GM12878 (cell line): ENCODE results near the gene MUC12. TPM values are rescaled to one million over a fixed set of nuclear protein-coding genes. Genes with fewer than 3 reads are reported as not detected.

Source experiments
- ATAC-seq: fragments of 200-7000 bp; cut with Tn5 transposase; 3 replicates; pipeline ENCODE4 v1.9.1; 2020; ENCODE audit warnings: mild to moderate bottlenecking, moderate library complexity
- BruUV-seq: library from RNA; stranded (reverse); fragments of 400-500 nt; replicated peaks from 2 replicates; lab custom pipeline; 2021; lab: Mats Ljungman, UMichigan
- CTCF ChIA-PET: fragments of 300-600 bp; sonication (Branson Sonifier 250); formaldehyde crosslinking; extraction: SDS; loops from one replicate; lab custom pipeline; 2021; ENCODE audit warnings: inconsistent platforms; lab: Yijun Ruan, JAX
- POLR2A ChIA-PET: fragments of 350-600 bp; formaldehyde crosslinking; extraction: SDS; loops from one replicate; lab custom pipeline; 2021; ENCODE audit warnings: inconsistent platforms; lab: Charles Lee
- RAD21 ChIA-PET: fragments of 300-600 bp; sonication (Branson Sonifier 250); formaldehyde crosslinking; loops from one replicate; lab custom pipeline; 2023; ENCODE audit warnings: antibody characterized with exemption; ENCODE audit not compliant: unreplicated experiment; lab: Charles Lee
- SMC1A ChIA-PET: fragments of 300-600 bp; sonication (Branson Sonifier 250); formaldehyde crosslinking; loops from one replicate; lab custom pipeline; 2023; ENCODE audit not compliant: unreplicated experiment, uncharacterized antibody; lab: Charles Lee
- DNase-seq: peaks from one replicate; pipeline ENCODE4 v3.0.0-alpha.2; 2011; ENCODE audit warnings: low read depth, low spot score
- FAIRE-seq: peaks from 3 replicates; lab custom pipeline; 2011; peaks lifted over from hg19 to GRCh38; lab: Jason Lieb, UNC
- H2AFZ ChIP-seq: 2 replicates; pipeline ENCODE4 v1.6.0; 2011; ENCODE audit warnings: low read depth, low read length, control low read depth; ENCODE audit not compliant: control insufficient read depth
- H3K27ac ChIP-seq: 2 replicates; pipeline ENCODE4 v1.5.1; 2011; ENCODE audit warnings: control low read depth; ENCODE audit not compliant: control insufficient read depth, insufficient read depth
- H3K27me3 ChIP-seq, 2 experiments: replicated peaks in 1 of 2; 2 replicates each; pipeline versions ENCODE4 v1.6.0 to v1.6.1; 2011; ENCODE audit warnings: low read length in 1 of 2; ENCODE audit not compliant: control insufficient read depth in 2 of 2, insufficient read depth in 2 of 2
- H3K36me3 ChIP-seq, 2 experiments: 2 replicates each; pipeline ENCODE4 v1.5.1; 2011; ENCODE audit warnings: low read length in 1 of 2; ENCODE audit not compliant: control insufficient read depth in 2 of 2, insufficient read depth in 2 of 2
- H3K4me1 ChIP-seq: 2 replicates; pipeline ENCODE4 v1.6.1; 2011; ENCODE audit warnings: mild to moderate bottlenecking, low read length, moderate library complexity, mixed read lengths; ENCODE audit not compliant: control insufficient read depth, insufficient read depth
- H3K4me2 ChIP-seq: 2 replicates; pipeline ENCODE4 v1.6.0; 2011; ENCODE audit warnings: control low read depth; ENCODE audit not compliant: control insufficient read depth, insufficient read depth
- H3K4me3 ChIP-seq: fragments of 200-600 bp; sonication (generic); 2 replicates; pipeline ENCODE4 v1.5.1; 2016
- H3K79me2 ChIP-seq: 2 replicates; pipeline ENCODE4 v1.6.0; 2011; ENCODE audit warnings: low read length; ENCODE audit not compliant: control insufficient read depth, insufficient read depth
- H3K9ac ChIP-seq: 2 replicates; pipeline ENCODE4 v1.8.0; 2011; ENCODE audit warnings: low read length, control low read depth, mixed read lengths; ENCODE audit not compliant: control insufficient read depth, insufficient read depth
- H3K9me3 ChIP-seq: replicated peaks from 3 replicates; pipeline ENCODE4 v1.5.1; 2011; ENCODE audit warnings: mild to moderate bottlenecking, low read length; ENCODE audit not compliant: control insufficient read depth, insufficient read depth
- H4K20me1 ChIP-seq: 2 replicates; pipeline ENCODE4 v1.6.0; 2011; ENCODE audit not compliant: control insufficient read depth, insufficient read depth
- CEBPZ ChIP-seq: fragments of 150-350 bp; IDR thresholded peaks from 2 replicates; pipeline ENCODE4 v1.6.1; 2016; ENCODE audit warnings: low read depth, low read length
- CHD1 ChIP-seq: IDR thresholded peaks from 2 replicates; pipeline ENCODE4 v1.6.1; 2012; ENCODE audit warnings: low read depth, low read length, improper control_type of control experiment
- CREM ChIP-seq: IDR thresholded peaks from 2 replicates; pipeline ENCODE4 v1.6.1; 2014; ENCODE audit warnings: antibody characterized with exemption, low read depth
- FOXK2 ChIP-seq: fragments of 450-650 bp; IDR thresholded peaks from 2 replicates; pipeline ENCODE4 v1.6.1; 2017; ENCODE audit warnings: mild to moderate bottlenecking, moderate library complexity
- POLR2AphosphoS2 ChIP-seq: IDR thresholded peaks from 2 replicates; pipeline ENCODE4 v1.6.1; 2011; ENCODE audit warnings: low read depth, mild to moderate bottlenecking, low read length, improper control_type of control experiment, moderate library complexity
- USF2 ChIP-seq: IDR thresholded peaks from 2 replicates; pipeline ENCODE4 v1.6.1; 2011; ENCODE audit warnings: low read depth, low read length, improper control_type of control experiment, borderline replicate concordance
- ZBTB40 ChIP-seq: fragments of 450-650 bp; IDR thresholded peaks from 2 replicates; pipeline ENCODE4 v1.6.1; 2016; ENCODE audit warnings: mild to moderate bottlenecking, moderate library complexity, borderline replicate concordance
- ZNF207 ChIP-seq: fragments of 450-650 bp; IDR thresholded peaks from 2 replicates; pipeline ENCODE4 v1.6.1; 2014; ENCODE audit warnings: antibody characterized with exemption, mild to moderate bottlenecking, borderline replicate concordance
- ZSCAN29 ChIP-seq: fragments of 450-650 bp; IDR thresholded peaks from 2 replicates; pipeline ENCODE4 v1.6.1; 2017; ENCODE audit warnings: mild to moderate bottlenecking, moderate library complexity
- WGBS: methylation state at CpG from one replicate; pipeline ENCODE4 v1.1.6; 2016; ENCODE audit warnings: low lambda C conversion rate; ENCODE audit not compliant: insufficient replicate concordance, insufficient coverage; ENCODE audit errors: missing lambda C conversion rate; 5-methylcytosine and 5-hydroxymethylcytosine counted together
- in situ Hi-C: fragments of 300-500 bp; cut with MboI; formaldehyde crosslinking; loops from 9 replicates; pipeline ENCODE4 v1.14.3; 2018; ENCODE audit warnings: mixed read lengths
- intact Hi-C: fragments of 100-400 bp; cut with micrococcal nuclease; formaldehyde crosslinking; loops from one replicate; pipeline ENCODE4 v1.14.2; 2022; ENCODE audit not compliant: unreplicated experiment
- polyA plus RNA-seq, 11 experiments: library from polyadenylated mRNA; depleted of rRNA in 4 of 11; unstranded in 6 of 11; stranded (reverse) in 5 of 11; fragments of >200 nt; fragmentation: Nextera tagmentation in 4 of 11; fragmentation: Illumina TruSeq in 1 of 11; extraction: Ambion mirVana in 4 of 11; extraction: Trizol in 1 of 11; gene quantifications; 1 replicate in 1 of 11; 2 replicates in 10 of 11; pipeline versions ENCODE4 v1.2.1 to v1.2.3, GENCODE V29; 2011 to 2016; ENCODE audit warnings: inconsistent platforms in 2 of 11, missing spikeins in 2 of 11, low read depth in 1 of 11
- total RNA-seq, 4 experiments: library from RNA; depleted of rRNA in 3 of 4; stranded (reverse); fragments of >200 nt in 3 of 4; fragmentation: Illumina TruSeq in 1 of 4; extraction: Trizol in 1 of 4; gene quantifications; 2 replicates each; pipeline versions ENCODE4 v1.2.1 to v1.2.3, GENCODE V29; 2013 to 2021
- TF ChIP-seq, protein P1 (sequence below): fragments of 450-650 bp; IDR thresholded peaks from 2 replicates; pipeline ENCODE4 v1.6.1; 2017; ENCODE audit warnings: mild to moderate bottlenecking, moderate library complexity

MUC12 gene
- total and polyA plus RNA-seq, 10 of the 15 experiments (the other 5 are each of a cell fraction or from before 2014, with no cell fraction given): 1.7 to 4.5 (median 2.6) TPM

GRCh38 chr7:101023839-101024238 is 54.5 kb downstream of the MUC12 start:
- Histone ChIP-seq H3K27me3 (no peaks in the 10 kb centered on the region), H3K9me3 (no peaks in the 10 kb centered on the region), H3K27ac (no peak overlapping the region), H3K79me2 (no peaks in the 10 kb centered on the region), H4K20me1 (no peaks in the 10 kb centered on the region), H3K36me3 (no peaks in the 10 kb centered on the region), H3K9ac (no peak overlapping the region), H2AFZ (no peak overlapping the region), H3K4me3 (no peak overlapping the region), H3K4me1 (peaks cover 4% of the 10 kb centered on the region), H3K4me2 (no peak overlapping the region)
- no TSS peak for BruUV-seq
- in situ Hi-C loops (no loop called here), intact Hi-C loops (no loop called here)
- FAIRE-seq (no peak), DNase-seq (no peak), ATAC-seq (no peak)
- ChIA-PET POLR2A (no interaction called here), CTCF (no interaction called here), RAD21 (no interaction called here), SMC1A (no interaction called here)
- WGBS: 30% methylated on average over 2 of the region's 2 CpGs
- no peak for TF ChIP-seq ZNF207
- TF ChIP-seq FOXK2: no peak
- TF ChIP-seq, protein P1, sequence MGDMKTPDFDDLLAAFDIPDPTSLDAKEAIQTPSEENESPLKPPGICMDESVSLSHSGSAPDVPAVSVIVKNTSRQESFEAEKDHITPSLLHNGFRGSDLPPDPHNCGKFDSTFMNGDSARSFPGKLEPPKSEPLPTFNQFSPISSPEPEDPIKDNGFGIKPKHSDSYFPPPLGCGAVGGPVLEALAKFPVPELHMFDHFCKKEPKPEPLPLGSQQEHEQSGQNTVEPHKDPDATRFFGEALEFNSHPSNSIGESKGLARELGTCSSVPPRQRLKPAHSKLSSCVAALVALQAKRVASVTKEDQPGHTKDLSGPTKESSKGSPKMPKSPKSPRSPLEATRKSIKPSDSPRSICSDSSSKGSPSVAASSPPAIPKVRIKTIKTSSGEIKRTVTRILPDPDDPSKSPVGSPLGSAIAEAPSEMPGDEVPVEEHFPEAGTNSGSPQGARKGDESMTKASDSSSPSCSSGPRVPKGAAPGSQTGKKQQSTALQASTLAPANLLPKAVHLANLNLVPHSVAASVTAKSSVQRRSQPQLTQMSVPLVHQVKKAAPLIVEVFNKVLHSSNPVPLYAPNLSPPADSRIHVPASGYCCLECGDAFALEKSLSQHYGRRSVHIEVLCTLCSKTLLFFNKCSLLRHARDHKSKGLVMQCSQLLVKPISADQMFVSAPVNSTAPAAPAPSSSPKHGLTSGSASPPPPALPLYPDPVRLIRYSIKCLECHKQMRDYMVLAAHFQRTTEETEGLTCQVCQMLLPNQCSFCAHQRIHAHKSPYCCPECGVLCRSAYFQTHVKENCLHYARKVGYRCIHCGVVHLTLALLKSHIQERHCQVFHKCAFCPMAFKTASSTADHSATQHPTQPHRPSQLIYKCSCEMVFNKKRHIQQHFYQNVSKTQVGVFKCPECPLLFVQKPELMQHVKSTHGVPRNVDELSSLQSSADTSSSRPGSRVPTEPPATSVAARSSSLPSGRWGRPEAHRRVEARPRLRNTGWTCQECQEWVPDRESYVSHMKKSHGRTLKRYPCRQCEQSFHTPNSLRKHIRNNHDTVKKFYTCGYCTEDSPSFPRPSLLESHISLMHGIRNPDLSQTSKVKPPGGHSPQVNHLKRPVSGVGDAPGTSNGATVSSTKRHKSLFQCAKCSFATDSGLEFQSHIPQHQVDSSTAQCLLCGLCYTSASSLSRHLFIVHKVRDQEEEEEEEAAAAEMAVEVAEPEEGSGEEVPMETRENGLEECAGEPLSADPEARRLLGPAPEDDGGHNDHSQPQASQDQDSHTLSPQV: no peak
- no peak for TF ChIP-seq ZBTB40
- TF ChIP-seq CHD1: no peak
- TF ChIP-seq USF2: no peak
- no peak for TF ChIP-seq CREM
- TF ChIP-seq CEBPZ: no peak
- no peak for TF ChIP-seq ZSCAN29
- TF ChIP-seq POLR2AphosphoS2: no peak
